Measurements from ENCODE around the gene BCORL1. TPM values are rescaled to one million over a fixed set of nuclear protein-coding genes. Genes with fewer than 3 reads are reported as not detected.

The BCORL1 gene
- total RNA-seq, 1 experiment from 2014 or later: 0.47 TPM

GRCh38 chrX:130032552-130032951, 50.1 kb downstream of the BCORL1 start:
- Histone ChIP-seq H3K27ac (no peak overlapping the region), H3K36me3 (no peaks in the 10 kb centered on the region), H3K27me3 (replicated peaks) (no peaks in the 10 kb centered on the region), H3K9me3 (replicated peaks) (no peaks in the 10 kb centered on the region), H3K4me3 (no peak overlapping the region), H3K4me1 (replicated peaks) (no peaks in the 10 kb centered on the region)
- no peak for DNase-seq (ENCODE audit: low read depth in 1 of 2, low spot score in 2 of 2)

- Histone ChIP-seq H3K36me3 (no peaks in the 10 kb centered on the region), H3K4me3 (no peak overlapping the region), H3K9me3 (replicated peaks) (no peaks in the 10 kb centered on the region), H3K27ac (no peak overlapping the region), H3K4me1 (replicated peaks) (no peaks in the 10 kb centered on the region), H3K27me3 (replicated peaks) (no peaks in the 10 kb centered on the region)
- DNase-seq (ENCODE audit: low read depth in 1 of 2, low spot score in 2 of 2): no peak
Observed at GRCh38 chrX:130034178-130034577, 51.7 kb downstream of the BCORL1 start.

GRCh38 chrX:130039847-130040246, 57.4 kb downstream of the BCORL1 start:
- H3K27ac ChIP-seq: no peak overlapping the region
- DNase-seq (ENCODE audit: low read depth in 1 of 2, low spot score in 2 of 2): no peak
- H3K9me3 ChIP-seq (replicated peaks): no peaks in the 10 kb centered on the region
- H3K4me1 ChIP-seq (replicated peaks): no peaks in the 10 kb centered on the region
- H3K27me3 ChIP-seq (replicated peaks): no peaks in the 10 kb centered on the region
- no peaks in the 10 kb centered on the region for H3K36me3 ChIP-seq
- H3K4me3 ChIP-seq: no peak overlapping the region

GRCh38 chrX:130047416-130047815, 65.0 kb downstream of the BCORL1 start:
- no peak for DNase-seq (ENCODE audit: low read depth in 1 of 2, low spot score in 2 of 2)
- Histone ChIP-seq H3K36me3 (no peaks in the 10 kb centered on the region), H3K27me3 (replicated peaks) (no peaks in the 10 kb centered on the region), H3K27ac (no peak overlapping the region), H3K9me3 (replicated peaks) (no peaks in the 10 kb centered on the region), H3K4me3 (no peak overlapping the region), H3K4me1 (replicated peaks) (no peaks in the 10 kb centered on the region)

- H3K9me3 ChIP-seq (replicated peaks): no peaks in the 10 kb centered on the region
- H3K27ac ChIP-seq: no peak overlapping the region
- H3K4me3 ChIP-seq: no peak overlapping the region
- H3K4me1 ChIP-seq (replicated peaks): no peaks in the 10 kb centered on the region
- H3K27me3 ChIP-seq (replicated peaks): no peaks in the 10 kb centered on the region
- no peaks in the 10 kb centered on the region for H3K36me3 ChIP-seq
- no peak for DNase-seq (ENCODE audit: low read depth in 1 of 2, low spot score in 2 of 2)
Observed at GRCh38 chrX:130048686-130049222, 66.3 kb downstream of the BCORL1 start.

- H3K36me3 ChIP-seq: no peaks in the 10 kb centered on the region
- H3K4me3 ChIP-seq: no peak overlapping the region
- H3K4me1 ChIP-seq (replicated peaks): no peaks in the 10 kb centered on the region
- no peak overlapping the region for H3K27ac ChIP-seq
- DNase-seq (ENCODE audit: low read depth in 1 of 2, low spot score in 2 of 2): no peak
- H3K9me3 ChIP-seq (replicated peaks): no peaks in the 10 kb centered on the region
- H3K27me3 ChIP-seq (replicated peaks): no peaks in the 10 kb centered on the region
Observed at GRCh38 chrX:130049821-130050220, 67.4 kb downstream of the BCORL1 start.

- H3K27ac ChIP-seq: no peak overlapping the region
- DNase-seq (ENCODE audit: low read depth in 1 of 2, low spot score in 2 of 2): no peak
- no peaks in the 10 kb centered on the region for H3K9me3 ChIP-seq (replicated peaks)
- no peak overlapping the region for H3K4me3 ChIP-seq
- H3K36me3 ChIP-seq: no peaks in the 10 kb centered on the region
- H3K4me1 ChIP-seq (replicated peaks): no peaks in the 10 kb centered on the region
- H3K27me3 ChIP-seq (replicated peaks): no peaks in the 10 kb centered on the region
Observed at GRCh38 chrX:130051176-130051845, 68.9 kb downstream of the BCORL1 start.

GRCh38 chrX:130053236-130053635, 70.8 kb downstream of the BCORL1 start:
- Histone ChIP-seq H3K36me3 (no peaks in the 10 kb centered on the region), H3K9me3 (replicated peaks) (no peaks in the 10 kb centered on the region), H3K4me3 (no peak overlapping the region), H3K27ac (no peak overlapping the region), H3K27me3 (replicated peaks) (no peaks in the 10 kb centered on the region), H3K4me1 (replicated peaks) (no peaks in the 10 kb centered on the region)
- DNase-seq (ENCODE audit: low read depth in 1 of 2, low spot score in 2 of 2): no peak

- H3K9me3 ChIP-seq (replicated peaks): no peaks in the 10 kb centered on the region
- no peak for DNase-seq (ENCODE audit: low read depth in 1 of 2, low spot score in 2 of 2)
- no peak overlapping the region for H3K27ac ChIP-seq
- H3K4me1 ChIP-seq (replicated peaks): peaks cover 4% of the 10 kb centered on the region; the same call in 1 of the 2 replicates
- H3K4me3 ChIP-seq: no peak overlapping the region
- H3K27me3 ChIP-seq (replicated peaks): no peaks in the 10 kb centered on the region
- no peaks in the 10 kb centered on the region for H3K36me3 ChIP-seq
Observed at GRCh38 chrX:130055103-130055502, 72.7 kb downstream of the BCORL1 start.

- Histone ChIP-seq H3K9me3 (replicated peaks) (no peaks in the 10 kb centered on the region), H3K4me3 (no peak overlapping the region), H3K4me1 (replicated peaks) (peaks cover 8% of the 10 kb centered on the region), H3K36me3 (no peaks in the 10 kb centered on the region), H3K27ac (no peak overlapping the region), H3K27me3 (replicated peaks) (no peaks in the 10 kb centered on the region)
- no peak for DNase-seq (ENCODE audit: low read depth in 1 of 2, low spot score in 2 of 2)
Observed at GRCh38 chrX:130055899-130056298, 73.5 kb downstream of the BCORL1 start.

- H3K27me3 ChIP-seq (replicated peaks): no peaks in the 10 kb centered on the region
- H3K27ac ChIP-seq: no peak overlapping the region
- peaks cover 11% of the 10 kb centered on the region for H3K4me1 ChIP-seq (replicated peaks)
- no peak for DNase-seq (ENCODE audit: low read depth in 1 of 2, low spot score in 2 of 2)
- H3K4me3 ChIP-seq: no peak overlapping the region
- H3K9me3 ChIP-seq (replicated peaks): no peaks in the 10 kb centered on the region
- no peaks in the 10 kb centered on the region for H3K36me3 ChIP-seq
Observed at GRCh38 chrX:130057209-130057608, 74.8 kb downstream of the BCORL1 start.

- Histone ChIP-seq H3K4me1 (replicated peaks) (peaks cover 11% of the 10 kb centered on the region), H3K4me3 (no peak overlapping the region), H3K36me3 (no peaks in the 10 kb centered on the region), H3K9me3 (replicated peaks) (no peaks in the 10 kb centered on the region), H3K27ac (no peak overlapping the region), H3K27me3 (replicated peaks) (no peaks in the 10 kb centered on the region)
- DNase-seq (ENCODE audit: low read depth in 1 of 2, low spot score in 2 of 2): no peak
Observed at GRCh38 chrX:130058652-130059051, 76.2 kb downstream of the BCORL1 start.

GRCh38 chrX:130060122-130061069, 78.0 kb downstream of the BCORL1 start:
- Histone ChIP-seq H3K27me3 (replicated peaks) (no peaks in the 10 kb centered on the region), H3K27ac (peak overlapping the region; percentile 52; the same call in 1 of the 2 replicates), H3K4me1 (replicated peaks) (peaks cover 11% of the 10 kb centered on the region), H3K36me3 (peaks cover 5% of the 10 kb centered on the region; the same call in 1 of the 2 replicates), H3K9me3 (replicated peaks) (no peaks in the 10 kb centered on the region), H3K4me3 (peak overlapping the region; percentile 50)
- peak; percentile 72 to 84 for DNase-seq (ENCODE audit: low read depth in 1 of 2, low spot score in 2 of 2)
